Small intestine (tissue), 7 donors: ENCODE measurements around the gene SPAG9. TPM values are rescaled to one million over a fixed set of nuclear protein-coding genes. Genes with fewer than 3 reads are reported as not detected.

ENCODE experiments used
- DNase-seq, 2 donors: peaks; one replicate each; pipeline versions ENCODE4 v3.0.0 to v3.0.0-alpha.2; 2013
- FAIRE-seq: peaks from 2 replicates; lab custom pipeline; 2012; peaks lifted over from hg19 to GRCh38; lab: Jason Lieb, UNC
- H3K27ac ChIP-seq, 3 donors: one replicate each; pipeline ENCODE4 v1.5.1; 2013; ENCODE audit warnings: low read length in 2 of 3, mild to moderate bottlenecking in 2 of 3, control low read depth in 1 of 3, inconsistent platforms in 1 of 3, low read depth in 1 of 3, moderate library complexity in 1 of 3
- H3K27me3 ChIP-seq, 3 donors: one replicate each; pipeline ENCODE4 v1.6.1; 2013; ENCODE audit warnings: low read length in 3 of 3, inconsistent platforms in 1 of 3; ENCODE audit not compliant: control insufficient read depth in 3 of 3, insufficient read depth in 3 of 3
- H3K36me3 ChIP-seq, 3 donors: one replicate each; pipeline ENCODE4 v1.6.1; 2013; ENCODE audit warnings: low read length in 3 of 3, inconsistent platforms in 1 of 3, low read depth in 1 of 3, mild to moderate bottlenecking in 1 of 3, moderate library complexity in 1 of 3; ENCODE audit not compliant: control insufficient read depth in 3 of 3, insufficient read depth in 2 of 3
- H3K4me1 ChIP-seq, 3 donors: one replicate each; pipeline ENCODE4 v1.6.1; 2013; ENCODE audit warnings: low read length in 2 of 3, inconsistent platforms in 1 of 3, low read depth in 1 of 3, mild to moderate bottlenecking in 1 of 3, moderate library complexity in 1 of 3; ENCODE audit not compliant: control insufficient read depth in 3 of 3, insufficient read depth in 2 of 3
- H3K4me3 ChIP-seq, 3 donors: one replicate each; pipeline ENCODE4 v1.5.1; 2013; ENCODE audit warnings: low read length in 3 of 3, control low read depth in 1 of 3, inconsistent platforms in 1 of 3, low read depth in 1 of 3, mild to moderate bottlenecking in 1 of 3, moderate library complexity in 1 of 3
- H3K9me3 ChIP-seq, 2 donors: one replicate each; pipeline ENCODE4 v1.6.1; 2013; ENCODE audit warnings: low read depth in 1 of 2, low read length in 1 of 2; ENCODE audit not compliant: control insufficient read depth in 2 of 2, insufficient read depth in 1 of 2
- WGBS, 3 donors: extraction: QIAGEN DNeasy Blood & Tissue Kit; methylation state at CpG; one replicate each; pipeline ENCODE4 v1.1.7; 2013; 5-methylcytosine and 5-hydroxymethylcytosine counted together
- polyA plus RNA-seq, 4 donors: library from polyadenylated mRNA; stranded (reverse) in 3 of 4; unstranded in 1 of 4; fragments of 200-250 nt in 3 of 4; fragments of 120-200 nt in 1 of 4; gene quantifications; one replicate each; pipeline versions ENCODE4 v1.2.1 to v1.2.3, GENCODE V29; 2013
- donor health status: healthy with polysubstance abuse.
- donor health status: control.
- donor health status: control.
- donor health status: Bipolar disorder and iron deficiency.
- donor health status: healthy.

Gene SPAG9
- polyA plus RNA-seq, 4 donors = 14.1 to 65.9 (median 18.5) TPM

DNA sequence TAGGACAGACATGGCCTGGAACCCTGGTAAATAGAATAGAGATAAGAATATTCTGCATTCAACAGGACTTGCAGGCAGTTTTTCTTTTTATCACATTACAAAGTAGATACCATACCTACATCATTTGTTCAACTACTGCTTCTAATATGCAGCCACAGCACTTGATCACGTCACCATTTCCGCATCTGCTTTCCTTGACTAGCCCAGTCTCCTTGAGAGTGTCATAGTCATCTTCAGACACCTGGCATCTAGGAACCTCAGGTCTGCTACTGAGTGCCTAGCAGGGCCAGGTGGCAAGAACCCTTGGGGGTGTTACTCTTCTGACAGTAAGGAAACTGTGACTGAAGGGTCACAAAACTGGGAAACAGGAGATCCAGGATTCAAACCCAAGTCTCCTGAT is 161.3 kb downstream of the SPAG9 start:
- H3K9me3 ChIP-seq = no peaks in the 10 kb centered on the region
- H3K4me3 ChIP-seq = no peak overlapping the region
- H3K27ac ChIP-seq = no peak overlapping the region
- FAIRE-seq = no peak
- no peaks in the 10 kb centered on the region for H3K27me3 ChIP-seq
- WGBS, 3 donors = 94 to 97% (median 96%) methylated on average over 2 of the region's 2 CpGs
- H3K4me1 ChIP-seq = peaks cover 0 to 7% (median 0%) of the 10 kb centered on the region in 3 donors
- DNase-seq = no peak
- peaks cover 0 to 22% (median 0%) of the 10 kb centered on the region in 3 donors for H3K36me3 ChIP-seq

DNA sequence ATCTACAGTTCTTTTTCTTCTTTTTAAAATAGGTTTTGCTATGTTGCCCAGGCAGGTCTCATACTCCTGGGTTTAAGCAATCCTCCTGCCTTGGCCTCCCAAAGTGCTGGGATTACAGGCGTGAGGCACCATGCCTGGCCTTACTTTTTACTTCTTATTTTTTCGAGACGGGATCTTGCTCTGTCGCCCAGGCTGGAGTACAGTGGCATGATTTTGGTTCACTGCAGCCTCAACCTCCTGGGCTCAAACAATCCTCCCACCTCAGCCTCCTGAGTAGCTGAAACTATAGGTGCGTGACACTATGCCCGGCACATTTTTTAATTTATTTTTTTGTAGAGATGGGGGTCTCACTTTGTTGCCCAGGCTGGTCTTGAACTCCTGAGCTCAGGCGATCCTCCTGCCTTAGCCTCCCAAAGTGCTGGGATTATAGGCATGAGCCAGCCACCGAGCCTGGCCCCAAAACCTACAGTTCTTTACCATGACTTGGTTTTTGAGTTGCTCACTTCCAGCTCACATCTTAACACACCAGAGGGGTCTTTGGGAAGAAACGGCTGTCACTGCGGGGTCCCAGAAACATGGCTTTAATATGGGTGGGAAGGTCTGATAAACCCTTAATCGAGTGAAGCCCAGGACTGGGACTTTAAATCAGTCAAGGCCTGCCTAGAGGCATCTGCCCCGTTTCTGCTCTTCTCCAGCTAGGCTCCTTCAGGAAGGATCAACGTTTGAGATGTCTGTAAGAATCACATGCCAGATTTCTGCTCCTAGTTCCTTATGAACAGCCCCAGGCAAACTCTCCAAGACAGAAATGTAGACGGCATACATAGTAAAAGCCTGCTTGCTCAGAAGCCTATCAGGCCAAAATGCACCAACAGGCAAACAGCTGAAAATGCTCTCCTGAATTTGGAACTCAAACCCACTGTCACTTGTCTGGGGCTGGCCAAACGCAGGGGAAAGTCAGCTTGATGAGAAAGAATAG is 162.8 kb downstream of the SPAG9 start:
- FAIRE-seq (no peak), DNase-seq (no peak)
- Histone ChIP-seq H3K27ac (no peak overlapping the region), H3K27me3 (no peaks in the 10 kb centered on the region), H3K9me3 (no peaks in the 10 kb centered on the region), H3K4me3 (no peak overlapping the region), H3K4me1 (peaks cover 0 to 12% (median 0%) of the 10 kb centered on the region in 3 donors), H3K36me3 (peaks cover 0 to 18% (median 0%) of the 10 kb centered on the region in 3 donors)
- WGBS, 3 donors = 82 to 86% (median 85%) methylated on average over 15 of the region's 15 CpGs

DNA sequence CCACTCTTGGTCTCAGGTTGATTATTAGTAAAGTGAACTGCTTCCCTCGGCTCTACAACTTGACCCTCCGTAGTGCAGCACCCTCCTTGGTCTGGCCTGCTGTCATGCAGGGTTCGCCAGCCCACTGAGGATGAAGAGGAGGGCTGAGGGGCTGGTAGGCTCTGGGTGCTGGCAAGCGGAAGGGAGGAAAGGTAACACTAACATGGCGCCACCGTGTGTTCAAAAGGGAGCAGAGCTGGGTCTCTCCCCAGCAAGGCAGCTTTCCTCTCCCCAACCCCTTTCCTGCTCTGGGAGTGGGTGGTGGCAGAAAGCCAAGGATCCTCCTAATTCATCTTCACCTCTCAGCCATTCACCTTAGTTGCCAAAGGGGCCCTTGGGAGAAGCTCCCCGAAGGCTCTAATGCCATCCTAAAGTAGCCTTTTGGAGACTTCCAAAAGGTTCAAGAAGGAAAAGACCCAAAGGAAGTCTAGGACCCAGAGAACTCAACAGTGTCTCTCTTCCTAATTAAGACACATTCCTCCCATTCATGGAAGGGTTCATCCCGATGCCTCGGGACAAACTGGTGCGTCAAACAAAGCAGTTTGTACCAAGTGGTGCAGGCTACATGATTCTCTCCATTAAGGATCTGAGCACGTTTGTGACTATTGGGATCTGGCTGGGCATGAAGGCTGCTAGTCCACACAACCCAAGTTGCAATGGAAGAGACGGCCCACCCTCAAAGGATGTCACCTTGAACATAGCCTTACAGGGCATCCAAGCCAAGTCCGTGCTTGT is 163.7 kb downstream of the SPAG9 start:
- FAIRE-seq = no peak
- Histone ChIP-seq H3K9me3 (no peaks in the 10 kb centered on the region), H3K4me1 (peaks cover 0 to 12% (median 0%) of the 10 kb centered on the region in 3 donors), H3K27me3 (no peaks in the 10 kb centered on the region), H3K36me3 (peaks cover 0 to 18% (median 0%) of the 10 kb centered on the region in 3 donors), H3K4me3 (no peak overlapping the region), H3K27ac (no peak overlapping the region)
- 34 to 44% (median 43%) methylated on average over 13 of the region's 13 CpGs for WGBS, 3 donors
- peak; percentile 69 to 72 for DNase-seq

DNA sequence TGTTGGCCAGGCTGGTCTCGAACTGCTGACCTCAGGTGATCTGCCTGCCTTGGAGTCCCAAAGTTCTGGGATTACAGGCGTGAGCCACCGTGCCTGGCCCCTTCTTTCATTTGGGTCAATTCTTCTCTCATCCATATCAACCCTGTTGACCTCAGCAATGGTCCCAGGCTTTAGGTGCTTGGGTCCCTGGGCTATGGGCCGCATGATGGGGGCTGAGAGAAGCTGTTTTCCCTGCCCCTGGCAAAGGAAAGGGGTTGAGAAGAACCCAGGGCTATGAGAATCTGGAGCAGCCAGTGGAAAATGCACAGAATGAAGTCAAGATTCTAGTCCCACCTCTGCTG is 164.3 kb downstream of the SPAG9 start:
- no peaks in the 10 kb centered on the region for H3K9me3 ChIP-seq
- no peak overlapping the region for H3K27ac ChIP-seq
- H3K4me1 ChIP-seq = peaks cover 0 to 12% (median 0%) of the 10 kb centered on the region in 3 donors
- no peak for DNase-seq
- H3K27me3 ChIP-seq = no peaks in the 10 kb centered on the region
- peaks cover 0 to 18% (median 0%) of the 10 kb centered on the region in 3 donors for H3K36me3 ChIP-seq
- FAIRE-seq = no peak
- 65 to 88% (median 79%) methylated on average over 4 of the region's 4 CpGs for WGBS, 3 donors
- H3K4me3 ChIP-seq = no peak overlapping the region

DNA sequence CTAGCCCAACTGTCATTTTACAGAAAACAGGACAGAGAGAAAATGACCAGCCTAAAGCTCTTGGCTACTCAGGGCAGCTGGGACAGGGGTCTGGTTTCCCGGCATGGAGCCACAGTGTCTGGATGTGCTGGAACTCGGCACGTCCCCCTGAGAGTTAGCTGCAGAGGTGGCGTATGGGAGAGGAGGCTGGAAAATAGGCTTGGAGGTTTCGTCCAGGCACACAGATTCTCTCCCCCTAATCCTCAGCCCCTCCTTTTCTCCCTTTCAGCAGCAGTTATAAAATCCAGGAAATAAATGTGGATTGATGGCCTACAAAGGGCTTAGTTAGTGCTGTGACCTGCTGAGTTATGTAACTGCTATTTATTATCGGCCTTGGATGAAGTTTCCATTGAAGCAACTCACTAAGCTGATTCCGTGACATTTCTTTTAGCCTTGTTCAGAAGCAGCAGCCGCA is 165.0 kb downstream of the SPAG9 start:
- FAIRE-seq (no peak), DNase-seq (no peak)
- no peaks in the 10 kb centered on the region for H3K27me3 ChIP-seq
- peaks cover 0 to 12% (median 0%) of the 10 kb centered on the region in 3 donors for H3K36me3 ChIP-seq
- H3K4me3 ChIP-seq = no peak overlapping the region
- 65 to 75% (median 70%) methylated on average over 8 of the region's 8 CpGs for WGBS, 3 donors
- peaks cover 0 to 14% (median 0%) of the 10 kb centered on the region in 3 donors for H3K4me1 ChIP-seq
- H3K9me3 ChIP-seq = no peaks in the 10 kb centered on the region
- no peak overlapping the region for H3K27ac ChIP-seq

DNA sequence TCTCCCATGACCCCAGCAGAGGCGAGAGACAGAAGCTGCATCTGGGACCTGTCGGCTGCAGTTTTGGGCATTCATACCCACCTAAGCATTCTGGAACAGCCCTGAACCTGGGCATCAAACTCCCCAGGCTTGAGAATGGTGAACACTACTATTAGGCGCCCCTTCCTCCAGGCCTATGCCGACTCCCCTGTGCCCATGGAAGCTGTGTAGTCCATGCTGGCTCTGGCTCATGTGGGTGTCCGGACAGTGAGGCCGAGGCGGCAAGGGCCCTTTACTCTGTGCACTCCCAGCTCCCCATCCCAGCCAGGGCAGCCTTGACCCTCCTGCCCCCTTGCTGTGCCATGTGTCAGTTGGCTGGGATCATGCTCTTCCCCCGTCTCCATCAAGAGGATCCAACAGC is 165.5 kb downstream of the SPAG9 start:
- H3K27me3 ChIP-seq = no peaks in the 10 kb centered on the region
- H3K27ac ChIP-seq = no peak overlapping the region
- peaks cover 0 to 19% (median 0%) of the 10 kb centered on the region in 3 donors for H3K4me1 ChIP-seq
- H3K36me3 ChIP-seq = peaks cover 0 to 7% (median 0%) of the 10 kb centered on the region in 3 donors
- no peak overlapping the region for H3K4me3 ChIP-seq
- FAIRE-seq (no peak), DNase-seq (no peak)
- WGBS, 3 donors = 95 to 96% (median 96%) methylated on average over 8 of the region's 8 CpGs
- H3K9me3 ChIP-seq = no peaks in the 10 kb centered on the region

DNA sequence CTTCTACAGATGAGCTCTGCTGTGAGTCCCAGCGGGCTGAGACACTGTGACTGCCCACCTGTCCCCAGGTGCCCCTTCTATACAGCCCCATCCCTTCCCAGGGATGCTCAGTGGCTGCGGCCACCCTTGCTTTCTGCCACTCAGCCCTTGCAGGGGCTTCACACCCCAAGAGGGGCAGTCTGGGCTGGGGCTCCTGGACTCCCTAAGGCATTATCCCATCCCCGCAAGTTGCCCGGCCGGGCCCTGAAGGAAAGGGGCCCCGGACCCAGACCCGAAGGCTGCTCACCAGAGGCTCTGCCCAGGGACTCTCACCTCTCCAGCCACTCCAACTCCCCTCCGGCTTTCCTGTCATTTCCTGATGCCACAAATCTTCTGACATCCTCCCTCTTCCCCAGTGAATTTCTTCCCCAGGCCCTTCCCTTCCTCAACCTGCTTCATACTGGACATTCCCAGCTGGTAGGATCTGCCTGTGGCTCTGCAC is 166.0 kb downstream of the SPAG9 start:
- no peak for FAIRE-seq

More for the DNA sequence above, 166.0 kb downstream of the SPAG9 start:
- no peak for DNase-seq
- Histone ChIP-seq H3K36me3 (peaks cover 0 to 4% (median 0%) of the 10 kb centered on the region in 3 donors), H3K4me1 (peaks cover 0 to 24% (median 0%) of the 10 kb centered on the region in 3 donors), H3K27ac (no peak overlapping the region), H3K4me3 (no peak overlapping the region), H3K9me3 (no peaks in the 10 kb centered on the region), H3K27me3 (no peaks in the 10 kb centered on the region)
- 73 to 76% (median 75%) methylated on average over 5 to 8 of the region's 8 CpGs for WGBS, 3 donors
